Measurements from ENCODE around the gene MICALL2.

Gene MICALL2

GRCh38 chr7:1411414-1411813 lies 47.9 kb downstream of the MICALL2 start:
- DNase-seq: no peak

DNA sequence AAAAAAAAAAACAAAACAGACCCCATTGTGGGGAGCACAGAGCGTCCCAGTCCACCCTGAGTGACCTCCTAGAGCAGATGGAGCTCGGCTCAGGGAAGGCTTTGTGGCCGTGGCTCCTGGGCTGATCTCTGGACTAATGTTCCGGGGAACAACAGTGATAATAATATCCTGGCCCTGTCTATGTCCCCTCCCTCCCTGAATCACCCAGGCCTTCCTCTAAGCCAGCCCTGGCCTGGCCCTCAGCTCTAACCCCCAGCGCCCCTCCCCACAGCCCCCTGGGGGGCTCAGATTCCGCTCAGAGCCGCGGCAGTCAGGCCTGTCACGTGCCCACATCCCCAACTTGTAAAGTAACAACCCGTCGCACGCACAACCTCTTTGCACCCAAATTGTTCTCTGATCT lies 48.3 kb downstream of the MICALL2 start:
- no peak for DNase-seq

DNA sequence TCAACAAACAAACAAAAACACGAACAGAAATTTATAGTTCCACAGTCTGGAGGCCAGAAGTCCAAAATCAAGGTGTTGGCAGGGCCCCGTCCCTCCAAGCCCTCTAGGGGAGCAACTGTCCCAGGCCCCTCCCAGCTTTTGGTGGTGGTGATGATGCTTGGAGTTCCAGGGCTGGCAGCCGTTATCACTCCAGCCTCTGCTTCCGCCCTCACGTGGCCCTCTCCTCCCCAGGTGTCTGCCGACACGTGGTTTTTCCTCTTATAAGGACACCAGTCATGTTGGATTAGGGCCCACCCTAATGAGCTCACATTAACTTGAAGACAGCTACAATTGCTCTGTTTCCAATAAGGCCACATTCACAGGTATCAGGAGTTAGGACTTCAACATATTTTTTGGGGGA lies 49.7 kb downstream of the MICALL2 start:
- DNase-seq: no peak

DNA sequence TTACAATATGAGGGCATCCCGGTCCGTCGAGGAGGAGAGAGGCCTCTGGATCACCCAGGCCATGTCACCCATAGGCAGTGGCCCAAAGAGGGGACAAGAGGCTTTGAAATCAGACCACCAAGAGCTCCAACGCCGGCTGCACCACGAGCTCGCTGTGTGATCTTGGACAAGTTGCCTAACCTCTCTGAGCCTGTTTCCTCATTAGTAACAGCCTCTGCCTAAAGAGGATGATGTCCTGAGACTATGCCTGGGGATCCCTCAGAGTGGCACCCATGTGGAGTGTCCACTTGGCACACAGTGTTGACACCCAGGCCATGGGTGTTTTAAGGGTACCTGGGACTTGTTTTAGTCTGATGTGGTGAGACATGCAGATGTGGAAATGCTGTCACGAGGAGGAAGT lies 50.8 kb downstream of the MICALL2 start:
- no peak for DNase-seq

GRCh38 chr7:1407892-1408291 lies 51.4 kb downstream of the MICALL2 start:
- DNase-seq: no peak

GRCh38 chr7:1404898-1405548 lies 54.2 kb downstream of the MICALL2 start:
- no peak for DNase-seq

- no peak for DNase-seq
Measured at GRCh38 chr7:1404460-1404809, 54.8 kb downstream of the MICALL2 start.

DNA sequence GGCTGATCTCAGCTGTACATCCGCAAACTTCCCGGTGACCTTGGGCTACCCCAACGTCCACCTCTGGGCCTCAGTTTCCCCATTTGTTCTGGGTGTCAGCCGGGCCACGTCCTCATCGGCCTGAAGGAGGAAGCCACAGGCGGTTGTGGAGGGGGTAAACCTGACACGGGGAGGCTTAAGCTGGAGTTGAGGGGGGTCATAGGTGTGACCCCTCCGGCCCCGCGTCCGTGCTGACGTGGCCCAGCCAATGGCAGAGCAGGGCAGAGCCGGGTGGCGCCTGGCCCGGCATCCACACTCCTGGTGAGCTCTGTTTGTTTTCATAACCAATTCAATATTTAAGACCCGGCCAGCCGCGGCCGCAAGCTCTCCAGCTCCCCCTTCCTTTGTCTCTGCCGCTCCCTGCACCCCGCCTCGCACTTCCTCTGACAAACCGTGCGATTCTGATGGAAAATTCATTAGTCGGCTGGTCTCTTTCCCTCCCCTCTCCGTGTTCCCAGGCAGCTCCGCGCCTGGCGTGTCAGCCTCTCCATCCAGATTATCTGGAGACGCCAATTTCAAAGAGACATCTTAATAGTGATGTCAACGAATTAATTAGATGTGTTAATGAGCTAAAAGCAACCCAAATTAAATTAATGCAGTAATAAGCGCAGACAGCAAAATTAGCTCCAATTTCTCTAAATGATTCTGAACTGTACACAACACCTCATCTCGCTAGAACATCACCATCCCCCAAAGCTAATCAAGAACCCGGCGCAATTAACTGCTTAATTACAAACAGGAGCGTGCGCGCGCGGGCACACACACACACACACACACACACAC lies 55.4 kb downstream of the MICALL2 start:
- no peak for DNase-seq

GRCh38 chr7:1402791-1403637 lies 56.3 kb downstream of the MICALL2 start:
- no peak for DNase-seq

GRCh38 chr7:1402110-1402790 lies 57.0 kb downstream of the MICALL2 start:
- DNase-seq: no peak

- DNase-seq: no peak
Measured at GRCh38 chr7:1401011-1401410, 58.3 kb downstream of the MICALL2 start.

DNA sequence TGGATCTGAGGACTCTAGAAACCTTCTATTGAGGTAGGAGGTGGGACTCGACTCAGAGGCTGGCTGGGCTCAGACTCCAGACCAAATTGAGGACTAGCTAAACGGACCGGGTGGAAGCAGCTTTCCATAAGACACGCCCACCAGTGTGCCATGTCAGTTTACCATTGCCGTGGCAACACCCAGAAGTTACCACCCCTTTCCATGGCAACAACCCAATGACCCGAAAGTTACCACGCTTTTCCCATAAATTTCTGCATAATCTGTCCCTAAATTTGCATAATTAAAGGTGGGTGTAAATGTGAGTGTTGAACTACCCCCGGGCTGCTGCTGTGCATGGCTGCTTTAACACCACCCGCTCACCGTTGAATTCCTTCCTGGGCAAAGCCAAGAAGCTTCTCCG lies 58.9 kb downstream of the MICALL2 start:
- no peak for DNase-seq

- DNase-seq: no peak
Measured at GRCh38 chr7:1397491-1398327, 61.6 kb downstream of the MICALL2 start.

DNA sequence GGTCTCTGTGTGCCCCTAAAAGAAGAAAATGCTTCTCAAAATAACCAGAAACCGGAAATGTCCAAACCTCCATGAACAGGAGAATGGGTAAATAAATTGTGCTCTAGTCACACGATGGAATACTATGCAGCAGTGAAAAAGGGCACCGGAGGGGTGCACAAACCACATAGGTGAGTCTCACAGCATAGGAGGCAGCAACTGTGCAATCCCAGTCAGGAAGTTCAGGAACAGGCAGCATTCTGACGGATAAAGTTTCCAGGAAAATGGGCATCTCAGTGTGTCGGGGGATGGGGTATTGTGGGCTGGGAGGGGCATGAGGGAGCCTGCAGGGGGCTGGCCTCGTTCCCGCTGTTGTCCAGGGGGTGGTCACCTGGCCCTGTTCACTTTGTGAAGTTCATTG lies 63.1 kb downstream of the MICALL2 start:
- no peak for DNase-seq

DNA sequence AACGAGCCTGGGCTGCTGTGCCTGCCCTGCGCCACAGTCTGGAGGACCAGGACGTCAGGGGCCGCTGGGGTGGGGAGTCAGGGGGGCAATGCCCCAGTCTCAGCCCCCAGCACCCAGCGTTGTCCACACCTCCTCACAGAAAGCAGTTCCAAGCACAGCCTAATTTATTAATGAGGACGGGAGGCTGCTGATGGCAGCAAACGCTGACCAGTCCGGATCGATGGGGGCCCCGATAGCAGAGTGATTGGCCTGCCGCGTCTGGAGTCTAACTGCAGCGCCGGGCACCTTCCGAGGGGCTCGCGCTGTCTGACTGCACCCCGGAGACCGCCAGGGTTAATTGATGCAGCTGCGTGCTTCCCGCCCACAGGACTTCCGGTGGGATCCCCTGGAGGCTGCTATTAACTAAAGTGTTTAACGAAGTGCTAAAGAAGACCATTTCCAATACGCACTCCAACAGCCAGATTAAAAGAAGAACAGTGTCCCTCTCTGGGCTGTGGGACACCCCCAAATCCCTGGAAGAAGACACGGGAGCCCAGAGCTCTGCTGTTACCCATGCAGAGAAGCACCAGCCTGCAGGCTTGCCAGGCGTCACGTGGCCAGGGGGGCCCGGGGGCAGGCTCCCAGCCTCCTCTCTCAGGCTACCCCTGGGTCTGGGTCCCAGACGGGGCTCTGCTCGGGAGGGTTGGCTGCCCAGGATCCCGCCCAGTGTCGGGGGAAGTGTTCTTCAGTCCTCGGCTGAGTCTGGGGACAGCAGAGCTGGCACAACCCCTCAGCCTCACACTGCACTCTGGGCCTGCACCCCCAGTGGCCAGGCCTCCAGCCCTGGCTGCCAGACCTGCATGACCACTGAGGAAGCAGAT lies 63.8 kb downstream of the MICALL2 start:
- DNase-seq: no peak

- no peak for DNase-seq
Measured at GRCh38 chr7:1394371-1394770, 64.9 kb downstream of the MICALL2 start.

DNA sequence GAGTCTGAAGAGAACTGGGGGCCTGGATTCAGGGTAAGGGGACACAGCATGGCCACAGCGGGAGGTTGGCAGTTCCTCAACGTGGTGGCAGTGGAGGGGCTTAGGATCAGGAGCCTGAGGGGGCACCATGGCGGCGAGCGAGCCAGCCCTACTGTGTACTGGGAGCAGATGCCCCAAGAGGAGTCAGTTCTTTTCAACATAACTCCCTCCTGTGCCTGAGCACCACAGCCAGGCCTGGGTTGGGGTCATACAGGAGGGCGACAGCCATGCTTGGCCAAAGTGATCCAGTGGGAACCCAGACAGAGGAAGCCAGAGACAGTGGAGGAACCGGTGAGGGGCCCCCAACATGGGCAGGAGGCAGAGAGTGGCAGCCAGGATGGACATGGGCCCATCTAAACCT lies 65.8 kb downstream of the MICALL2 start:
- no peak for DNase-seq

DNA sequence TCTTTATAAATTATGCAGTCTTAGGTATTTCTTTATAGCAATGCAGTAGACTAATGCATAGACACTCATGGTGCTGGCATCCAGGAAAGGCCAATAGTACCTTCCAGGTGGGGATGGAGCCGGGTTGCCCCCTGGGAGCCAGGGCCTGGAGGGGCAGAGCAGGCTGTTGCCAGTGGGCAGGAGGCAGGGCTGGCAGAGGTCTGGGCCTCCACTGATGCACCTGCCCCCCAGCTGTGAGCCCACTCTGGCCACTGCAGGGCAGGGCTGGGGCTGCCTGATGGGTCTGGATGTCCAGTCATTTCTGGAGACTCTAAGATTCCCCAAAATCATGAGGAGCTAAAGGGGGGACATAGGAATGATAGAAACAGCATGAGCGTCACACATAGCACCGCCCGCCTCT lies 66.7 kb downstream of the MICALL2 start:
- no peak for DNase-seq

DNA sequence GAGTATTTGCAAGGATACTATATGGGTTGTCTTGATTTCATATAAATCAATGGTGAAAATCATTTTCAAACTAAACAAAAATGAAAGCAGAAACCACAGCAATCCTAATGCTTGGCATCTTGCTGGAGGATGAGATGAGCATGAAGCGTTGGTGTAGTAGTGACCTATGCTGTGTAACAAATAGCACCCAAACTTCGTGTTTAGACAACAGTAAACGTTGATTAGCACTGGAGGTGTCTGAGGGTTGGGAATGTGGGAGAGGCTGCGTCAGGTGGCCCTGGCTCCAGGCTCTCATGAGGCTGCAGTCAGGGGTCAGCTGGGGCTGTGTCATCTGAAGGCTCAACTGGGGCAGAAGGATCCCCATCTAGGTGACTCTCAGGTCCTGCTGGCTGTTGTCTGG lies 67.8 kb downstream of the MICALL2 start:
- DNase-seq: no peak

- no peak for DNase-seq
Measured at GRCh38 chr7:1388703-1389335, 70.5 kb downstream of the MICALL2 start.
